NCI-H748 (cell line): ENCODE results near the gene SAMHD1.
"Not testable (repeated sequence)": the region's sequence is repeated elsewhere in the genome, so short reads cannot be mapped to it uniquely, and the experiment has no call there.

Source experiments
- DNase-seq: peaks from one replicate; lab custom pipeline; 2025; ENCODE audit not compliant: unreplicated experiment; lab: John Stamatoyannopoulos, UW

The SAMHD1 gene

DNA sequence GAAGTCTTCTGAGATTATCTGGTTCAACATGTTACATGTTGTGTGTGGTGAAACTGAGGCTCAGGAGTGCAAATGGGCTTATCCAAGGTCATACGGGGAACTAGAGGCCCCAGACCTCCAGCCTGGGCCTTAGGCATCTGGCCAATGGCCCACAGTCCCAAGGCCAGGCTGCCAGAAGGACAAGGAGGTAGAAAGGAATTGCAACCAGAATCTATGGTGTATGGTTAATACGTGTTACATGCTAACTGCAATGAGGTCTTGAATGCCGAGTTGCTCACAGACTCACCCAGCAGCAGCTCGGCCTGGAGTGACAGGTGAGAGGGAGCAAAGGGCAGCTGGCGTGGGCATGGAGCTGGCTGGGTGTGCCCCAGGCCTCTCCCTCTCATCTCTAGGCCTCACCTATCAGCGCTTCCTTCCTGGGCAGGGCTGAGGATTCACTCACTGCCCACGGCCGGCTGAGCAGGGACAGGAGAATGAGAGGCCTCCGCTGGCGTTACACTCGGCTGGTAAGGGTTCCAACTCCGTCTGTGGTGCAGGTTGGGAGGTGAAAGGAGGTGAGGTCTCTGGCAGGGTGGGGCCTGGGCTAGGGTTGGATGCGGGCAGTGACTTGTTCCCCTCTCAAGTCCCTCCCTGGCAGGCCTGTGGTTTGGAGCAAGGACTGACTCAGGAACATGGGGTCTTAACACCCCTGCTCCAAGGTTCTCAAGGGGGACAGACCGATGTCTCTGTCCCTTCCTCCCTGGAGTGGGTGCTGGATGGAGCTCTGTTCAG lies 75.6 kb downstream of the SAMHD1 start, which contains the start of gene TLDC2:
Gene TLDC2 (plus strand): TSS at position 437 of the 771 bp plus-strand sequence. CDS start 37 bp downstream, at position 474.
- no peak for DNase-seq

DNA sequence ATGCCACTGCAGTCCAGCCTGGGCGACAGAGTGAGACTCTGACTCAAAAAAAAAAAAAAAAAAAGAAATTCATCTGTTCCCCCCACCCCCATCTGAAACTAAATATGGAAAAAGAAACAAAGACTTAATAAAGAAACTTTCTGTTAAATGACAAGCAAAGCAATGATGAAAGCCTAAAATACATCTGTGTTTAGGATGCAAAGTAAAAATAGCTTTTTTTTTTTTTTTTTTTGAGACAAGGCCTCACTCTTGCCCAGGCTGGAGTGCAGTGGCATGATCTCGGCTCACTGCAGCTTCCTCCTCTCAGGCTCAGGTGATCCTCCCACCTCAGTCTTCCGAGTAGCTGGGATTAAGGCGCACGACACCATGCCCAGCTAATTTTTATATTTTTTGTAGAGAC lies 76.4 kb downstream of the SAMHD1 start:
- DNase-seq: not testable (repeated sequence)

DNA sequence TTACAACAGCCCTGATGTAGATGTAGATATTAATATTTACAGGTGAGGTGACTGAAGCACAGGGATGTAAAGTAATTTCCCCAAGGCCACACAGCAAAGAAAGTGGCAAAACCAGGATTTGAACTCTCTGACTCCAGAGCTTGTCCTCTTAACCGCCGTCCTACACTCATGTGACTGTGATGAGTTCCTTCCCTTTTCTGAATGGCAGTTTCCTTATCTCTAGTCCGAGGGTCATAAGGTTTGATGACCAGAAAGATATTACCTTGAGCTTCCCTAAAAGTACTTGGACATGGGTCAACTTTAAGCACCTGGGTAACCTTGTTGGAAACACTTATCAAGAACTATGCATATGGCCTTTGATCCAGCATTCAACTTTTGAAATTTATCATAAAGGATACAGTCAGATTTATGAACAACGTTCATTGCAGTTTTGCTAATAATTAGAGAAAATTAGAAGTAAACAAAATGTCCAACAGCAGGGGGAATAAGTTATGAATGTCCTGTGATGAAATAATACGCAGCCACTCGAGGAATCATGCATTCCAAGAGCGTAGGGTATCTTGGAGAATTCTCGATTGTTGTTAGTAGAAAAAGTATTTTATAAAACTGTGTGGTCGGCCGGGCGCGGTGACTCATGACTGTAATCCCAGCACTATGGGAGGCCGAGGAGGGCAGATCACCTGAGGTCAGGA lies 77.9 kb downstream of the SAMHD1 start:
- DNase-seq: no peak

DNA sequence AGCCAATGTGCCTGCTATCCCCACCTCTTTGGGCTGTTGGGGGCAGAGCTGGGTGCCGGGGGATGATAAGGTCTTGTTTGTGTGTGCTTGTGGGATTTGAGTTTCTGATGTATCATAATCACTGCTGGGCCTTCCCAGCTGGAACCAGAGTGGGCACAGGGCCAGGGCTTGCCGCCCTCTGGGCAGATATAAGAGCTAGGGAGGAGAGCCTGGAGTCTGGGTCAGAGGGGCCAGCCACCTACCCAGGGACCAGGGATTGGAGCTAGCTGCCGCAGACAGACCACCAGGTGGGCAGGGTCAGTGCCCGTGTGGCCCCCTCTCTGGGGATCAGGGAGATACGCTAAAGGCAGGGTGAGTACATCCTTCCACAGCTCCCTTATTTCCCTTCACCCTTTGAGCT lies 78.7 kb downstream of the SAMHD1 start:
- no peak for DNase-seq

DNA sequence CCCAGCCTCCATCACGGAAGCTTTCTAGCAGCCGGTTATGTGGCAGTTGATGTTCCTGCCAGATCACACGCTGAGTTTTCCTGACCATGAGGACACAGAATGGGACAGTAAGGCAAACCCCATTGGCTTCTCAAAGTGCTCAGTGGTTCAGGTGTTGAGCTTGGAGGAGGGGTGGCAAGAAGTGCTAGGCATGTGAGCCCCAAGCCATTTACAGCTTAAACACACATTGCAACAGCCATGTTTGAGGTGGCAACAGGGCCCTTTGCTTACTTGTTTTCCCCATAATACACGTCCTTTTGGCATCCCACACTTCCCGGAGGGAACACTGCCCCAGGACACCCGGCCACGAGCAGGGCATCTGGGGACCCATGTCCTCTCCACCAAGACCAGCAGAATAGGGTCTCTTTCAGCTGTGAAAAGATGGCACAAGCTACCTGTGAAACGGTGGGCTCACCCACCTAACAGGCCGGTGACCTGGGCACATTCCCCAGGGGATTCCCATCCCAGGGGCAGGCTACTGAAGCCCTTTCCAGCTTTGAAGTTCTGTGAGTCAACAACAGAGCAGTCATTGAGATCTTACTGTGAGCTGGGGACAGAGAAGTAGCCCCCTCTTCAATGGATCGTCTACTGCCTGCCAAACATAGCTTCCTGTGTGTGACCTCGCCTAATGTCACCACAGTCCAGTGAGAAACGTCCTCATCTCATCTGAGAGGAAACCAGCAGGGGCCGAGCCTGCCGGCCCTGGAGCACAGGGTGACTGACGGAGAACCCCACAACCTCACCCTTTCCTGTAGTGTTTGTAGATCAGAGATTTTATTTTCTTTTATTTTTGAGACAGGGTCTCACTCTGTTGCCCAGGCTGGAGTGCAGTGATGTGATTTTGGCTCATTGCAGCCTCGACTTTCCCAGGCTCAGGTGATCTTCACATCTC lies 79.6 kb downstream of the SAMHD1 start:
- no peak for DNase-seq

DNA sequence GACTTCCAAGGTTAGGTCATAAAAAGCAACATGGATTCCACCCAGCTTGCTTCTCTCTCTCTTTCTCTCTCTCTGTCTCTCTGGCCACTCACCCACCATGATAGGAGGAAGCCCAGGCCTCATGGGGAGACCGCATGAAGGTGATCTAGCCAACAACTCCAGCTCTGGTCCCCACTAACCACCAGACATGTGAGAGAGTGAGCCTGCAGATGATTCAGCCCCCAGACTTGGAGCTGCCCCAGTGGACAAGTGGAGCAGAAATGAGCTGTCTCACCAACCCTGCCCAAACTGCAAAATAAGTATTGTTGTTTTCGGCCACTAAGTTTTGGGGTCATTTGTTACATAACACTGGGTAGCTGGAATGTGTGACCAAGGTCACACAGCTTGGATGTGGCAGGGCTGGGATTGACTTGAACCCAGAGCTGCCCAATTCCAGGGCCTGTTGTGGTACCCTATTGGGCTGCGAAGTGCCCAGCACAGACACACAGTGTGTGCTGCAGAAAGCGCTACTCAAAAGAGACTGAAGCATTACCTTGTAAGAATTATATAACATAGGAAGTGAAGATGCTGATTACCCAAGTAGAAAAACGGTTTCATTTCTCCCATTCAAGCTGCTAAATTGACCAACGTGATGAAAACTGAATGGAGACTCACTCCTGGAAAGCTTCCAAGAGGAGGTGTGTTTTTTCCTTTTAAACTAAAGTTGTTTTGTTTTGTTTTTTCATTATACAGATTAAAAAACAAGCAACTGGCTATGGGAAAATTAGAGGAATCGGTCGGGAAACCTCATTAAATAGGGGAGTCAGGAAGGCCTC lies 84.6 kb downstream of the SAMHD1 start:
- no peak for DNase-seq

DNA sequence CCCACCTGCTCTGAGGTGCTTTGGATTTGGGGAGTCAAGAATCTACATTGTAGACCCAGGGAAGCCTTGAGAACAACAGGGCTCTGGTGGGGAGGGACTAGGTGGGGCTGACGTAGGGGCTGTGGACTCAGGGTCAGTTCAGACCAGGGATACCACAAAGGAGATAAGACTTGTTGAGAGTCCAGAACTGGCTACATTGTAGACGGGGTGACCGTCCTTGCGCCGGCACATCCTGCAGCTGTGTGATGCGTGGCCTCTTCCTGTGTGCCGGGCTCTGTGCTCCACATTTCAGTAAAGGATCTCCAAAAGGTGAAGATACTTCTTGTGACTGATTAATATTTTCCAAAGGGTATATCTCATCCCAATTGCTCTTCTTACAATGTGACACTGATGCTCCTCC lies 85.3 kb downstream of the SAMHD1 start:
- no peak for DNase-seq

DNA sequence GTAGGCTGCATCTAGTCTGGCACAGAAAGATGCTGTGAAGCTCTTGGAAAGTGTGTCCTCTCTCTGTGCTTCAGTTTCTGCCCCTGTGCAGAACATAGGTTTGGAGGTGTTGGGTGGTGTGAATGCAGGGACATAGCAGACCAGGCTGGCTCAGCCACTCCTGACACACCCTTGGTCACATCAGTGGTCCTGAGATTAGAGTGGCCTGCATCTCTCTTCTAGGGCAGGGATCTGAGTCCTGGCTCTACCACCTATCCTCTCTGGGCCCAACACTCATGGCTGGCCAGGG lies 85.7 kb downstream of the SAMHD1 start:
- DNase-seq: no peak

DNA sequence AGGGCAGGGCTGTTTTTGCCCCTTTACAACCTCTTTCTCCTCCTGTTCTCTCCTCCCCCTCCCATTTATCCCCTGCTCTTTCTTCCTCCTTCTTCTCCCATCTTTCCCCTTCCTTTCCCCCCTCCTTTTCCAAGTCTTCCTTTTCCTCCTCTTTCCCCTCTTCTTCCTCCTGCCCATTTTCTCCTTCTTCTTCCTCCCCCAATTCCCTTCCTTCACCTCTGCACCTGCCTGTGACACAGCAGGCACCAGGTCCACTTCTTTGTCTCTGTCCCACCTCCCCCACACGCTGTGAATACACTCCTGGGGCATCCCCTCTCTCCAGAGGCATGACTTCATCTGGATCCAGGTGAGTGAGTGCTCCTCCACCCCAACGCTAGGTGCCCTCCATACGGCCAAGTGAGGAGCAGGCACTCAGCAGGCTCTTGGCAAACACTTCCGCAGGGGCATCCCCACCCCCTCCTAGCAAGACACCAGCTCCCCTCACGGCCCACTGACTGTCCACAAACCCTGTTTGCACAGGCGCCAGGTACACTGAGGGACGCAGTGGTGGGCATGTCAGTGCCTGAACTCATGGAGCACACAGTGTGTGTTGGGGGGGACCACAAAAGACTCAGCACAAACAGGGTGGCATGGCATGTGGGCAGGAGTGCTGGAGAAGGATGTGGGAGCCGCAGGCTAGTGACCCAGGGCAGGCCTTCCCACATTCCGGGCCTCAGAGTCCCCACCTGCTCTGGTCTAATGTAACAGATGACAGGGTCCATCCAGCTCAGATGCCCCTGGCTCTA lies 86.2 kb downstream of the SAMHD1 start:
- DNase-seq: peak; percentile 32

DNA sequence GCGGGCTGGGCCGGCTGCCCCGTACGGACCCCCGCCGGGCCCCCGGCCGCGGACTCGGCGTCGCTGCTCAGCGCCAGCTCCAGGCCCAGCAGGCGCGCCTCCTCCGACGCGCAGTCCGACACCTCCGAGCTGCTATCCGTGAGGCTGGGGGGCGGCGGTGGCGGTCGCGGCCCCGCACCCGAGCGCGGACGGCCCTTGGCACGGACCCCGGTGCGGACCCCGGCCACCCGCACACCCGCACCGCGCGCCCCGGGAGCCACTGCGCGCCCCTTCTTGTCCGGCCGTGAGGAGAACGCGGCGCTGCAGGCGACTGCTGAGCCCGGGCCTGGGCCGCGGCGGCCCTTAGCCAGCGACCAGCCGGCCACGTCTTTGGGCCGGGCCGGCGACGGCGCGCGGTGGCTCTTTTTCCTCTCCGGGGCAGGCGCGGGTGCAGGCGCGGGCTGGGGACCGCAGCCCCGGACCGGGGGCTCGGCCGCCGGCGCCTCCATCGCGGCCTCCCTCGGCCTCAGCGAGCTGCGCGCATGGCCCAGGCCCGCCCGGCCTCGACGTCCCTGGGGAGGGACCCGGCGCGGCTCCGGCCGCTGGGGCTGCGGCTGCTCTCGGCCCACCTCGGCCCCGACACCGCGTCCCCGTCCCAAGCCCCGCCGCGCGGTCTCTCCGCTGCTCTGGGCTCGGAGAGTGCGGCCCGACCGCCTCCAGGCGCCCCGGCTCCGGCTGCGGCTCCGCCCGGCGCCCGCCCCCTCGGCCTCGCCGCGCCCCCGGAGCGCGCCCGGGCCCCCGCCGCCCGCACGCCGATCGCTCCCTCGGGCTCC lies 88.4 kb downstream of the SAMHD1 start:
- DNase-seq: peak; percentile 50

DNA sequence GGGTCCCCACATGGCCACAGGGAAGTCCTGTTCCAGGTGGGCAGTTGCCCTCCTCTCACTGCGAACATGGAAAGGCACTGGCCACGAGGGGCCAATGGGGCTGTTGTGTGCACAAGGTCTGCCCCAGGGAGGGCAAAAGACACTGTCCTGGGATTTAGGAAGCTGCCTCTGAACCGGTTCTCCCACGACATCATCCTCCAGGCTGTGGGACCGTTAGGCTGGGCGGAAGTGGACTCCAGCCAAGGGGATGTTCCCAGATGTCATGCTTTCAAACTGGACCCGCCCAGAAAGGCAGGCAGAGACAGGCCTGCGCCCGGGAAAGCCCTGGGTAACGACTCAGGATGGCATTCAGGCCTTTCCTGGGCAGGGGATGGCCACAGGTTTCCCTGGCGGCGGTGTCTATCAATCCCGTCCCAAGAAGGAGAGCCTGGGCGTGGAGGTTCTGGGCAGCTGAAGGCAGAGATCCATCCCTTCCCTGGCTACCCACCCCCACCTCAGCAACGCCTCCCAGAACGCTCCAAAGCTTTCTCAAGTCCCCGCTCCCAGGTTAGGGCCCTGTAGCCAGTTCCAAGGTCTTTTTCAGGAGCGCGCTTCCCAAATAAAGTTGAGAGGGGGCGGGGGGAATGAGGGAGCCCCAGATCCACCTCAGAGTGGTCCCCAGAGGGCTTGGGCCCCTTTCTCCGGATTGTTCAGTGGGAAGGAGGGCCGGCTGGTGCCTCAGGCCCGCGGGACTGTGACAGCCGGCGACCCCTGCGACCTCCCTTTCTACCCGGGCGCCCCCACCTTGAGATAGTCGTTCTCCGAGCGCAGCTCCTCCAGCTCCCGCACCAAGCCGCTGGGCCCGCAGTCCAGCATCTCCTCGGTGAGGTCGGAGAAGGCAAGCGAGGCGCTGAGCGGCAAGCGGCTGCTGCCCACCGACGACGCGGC lies 89.4 kb downstream of the SAMHD1 start:
- DNase-seq: peak; percentile 87

DNA sequence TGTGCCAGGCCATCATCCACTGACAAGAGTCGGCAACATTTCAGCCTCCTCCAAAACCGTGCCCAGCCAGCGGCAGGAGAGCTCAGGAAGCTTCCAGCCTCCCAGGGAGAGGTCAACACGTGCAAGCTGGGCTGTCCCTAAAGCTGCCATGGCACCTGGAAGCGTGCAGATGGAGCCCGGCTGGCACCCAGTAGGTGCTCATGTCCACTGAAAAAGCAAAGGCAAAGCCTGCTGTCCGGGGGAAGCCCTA lies 90.0 kb downstream of the SAMHD1 start:
- no peak for DNase-seq

DNA sequence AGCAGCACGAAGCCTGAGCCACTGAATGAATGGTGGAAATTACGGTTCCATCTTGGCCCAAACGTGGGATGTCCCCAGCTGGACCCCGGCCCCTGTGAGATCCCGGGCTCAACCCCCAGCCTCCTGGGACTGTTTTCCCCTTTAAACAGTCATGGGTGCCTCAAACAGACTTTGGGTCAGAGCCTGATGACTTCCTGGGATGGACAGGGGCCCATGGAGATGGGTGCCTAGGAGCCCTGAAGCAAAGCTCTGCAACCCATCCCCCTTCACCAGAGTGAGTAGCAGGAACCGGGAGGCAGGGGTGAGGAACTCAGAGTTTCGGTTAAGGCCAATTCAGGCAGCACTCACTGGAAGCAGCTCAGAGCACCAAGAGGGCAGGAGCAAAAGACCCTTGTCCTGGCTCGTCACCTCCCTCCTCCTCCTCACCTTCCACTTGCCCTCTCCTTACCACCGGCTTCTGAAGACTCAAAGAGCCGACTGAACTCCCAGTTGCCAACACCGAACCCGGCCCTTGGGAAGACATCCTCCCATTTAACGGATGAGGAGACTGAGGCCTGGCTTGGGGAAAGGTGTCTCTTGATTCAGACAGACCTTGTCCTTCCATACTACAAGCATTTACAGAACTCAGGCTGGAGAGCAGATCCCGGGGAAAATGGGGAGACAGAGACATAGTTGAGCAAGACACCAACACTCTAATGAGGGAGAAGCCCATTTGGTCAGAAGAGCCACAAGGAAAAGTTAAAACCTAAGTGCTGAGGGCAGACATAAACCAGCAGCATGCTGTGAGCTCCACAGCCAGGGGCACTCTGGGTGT lies 90.5 kb downstream of the SAMHD1 start:
- no peak for DNase-seq

DNA sequence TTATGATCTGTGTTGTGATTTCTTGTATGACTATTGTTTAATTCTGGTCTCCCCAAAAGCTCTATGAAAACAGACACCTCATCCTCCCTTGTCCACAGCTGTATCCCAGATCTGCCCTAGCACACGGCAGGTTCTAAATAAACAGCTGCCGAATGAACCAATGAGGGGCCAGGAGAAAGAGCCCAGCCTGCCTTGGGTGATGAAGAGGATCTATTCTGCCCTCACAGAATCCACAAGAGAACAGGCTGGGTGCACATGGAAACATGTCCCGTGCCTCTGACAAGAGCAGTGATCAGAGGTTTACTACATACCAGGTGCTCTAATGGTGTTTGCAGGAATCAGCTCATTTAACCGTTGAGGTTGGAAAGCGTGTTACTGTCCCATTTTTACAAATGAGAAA lies 91.2 kb downstream of the SAMHD1 start:
- DNase-seq: no peak

DNA sequence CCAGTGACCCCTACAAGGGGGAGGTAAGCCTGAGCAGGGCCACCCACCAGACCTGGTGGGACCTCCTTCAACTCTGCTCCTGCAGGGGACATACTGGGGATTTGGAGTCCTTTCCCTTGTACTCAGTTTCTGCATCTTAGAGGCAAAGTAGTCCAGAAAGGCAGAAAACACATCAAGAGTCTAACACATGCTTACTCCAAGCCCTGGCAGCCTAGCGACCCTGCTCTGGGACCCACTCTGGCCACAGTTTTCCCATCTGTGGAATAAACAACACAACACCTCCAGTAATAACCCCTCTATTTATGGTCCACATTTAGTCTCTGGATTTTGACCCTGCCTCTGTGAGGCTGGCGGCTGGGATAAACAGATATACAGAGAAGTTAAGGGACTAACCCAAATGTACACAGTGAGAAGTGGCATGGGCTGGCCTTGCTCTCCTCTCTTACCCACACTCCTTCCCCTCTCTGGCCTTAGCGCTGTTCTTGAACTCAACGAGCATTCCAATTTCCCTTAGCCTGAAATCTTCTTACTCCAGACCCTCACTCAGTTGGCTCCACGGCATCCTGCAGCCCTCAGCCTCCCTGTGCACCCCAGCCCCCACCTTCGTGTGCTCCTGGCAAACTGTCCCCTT lies 91.7 kb downstream of the SAMHD1 start:
- no peak for DNase-seq

DNA sequence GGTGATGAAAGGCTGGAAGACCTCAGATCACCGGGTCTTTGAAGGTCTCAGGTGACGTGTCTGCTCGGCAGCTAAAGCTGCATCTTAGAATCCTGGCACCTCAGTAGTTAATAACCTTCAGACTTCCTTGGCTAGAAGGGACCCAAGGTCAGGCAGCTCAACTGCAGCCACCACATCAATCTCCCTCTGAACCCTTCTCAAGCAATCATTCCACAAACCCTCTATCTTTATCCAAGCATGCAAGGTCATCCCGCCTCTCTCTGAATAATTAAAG lies 92.3 kb downstream of the SAMHD1 start:
- DNase-seq: no peak
